SK-N-SH (cell line): Measurements from ENCODE around the gene OR52B6. TPM values are rescaled to one million over a fixed set of nuclear protein-coding genes. Genes with fewer than 3 reads are reported as not detected.

Experiments
- CTCF ChIA-PET: fragments of 300-600, 350-600 bp; formaldehyde crosslinking; extraction: SDS; loops from one replicate; lab custom pipeline; 2021; lab: Yijun Ruan, JAX
- POLR2A ChIA-PET: fragments of 350-600 bp; sonication (Branson Sonifier 250); formaldehyde crosslinking; extraction: SDS; loops from one replicate; lab custom pipeline; 2020; ENCODE audit warnings: antibody characterized with exemption, inconsistent platforms; lab: Yijun Ruan, JAX
- DNase-seq: peaks from one replicate; pipeline ENCODE4 v3.0.0; 2012
- H2AFZ ChIP-seq: fragments of 200-600 bp; sonication (generic); 2 replicates; pipeline ENCODE4 v1.8.1; 2016; ENCODE audit warnings: antibody characterized with exemption, mild to moderate bottlenecking, low read depth
- H3F3A ChIP-seq: fragments of 200-600 bp; sonication (generic); replicated peaks from 2 replicates; pipeline ENCODE3; 2016; ENCODE audit warnings: antibody characterized with exemption, mild to moderate bottlenecking; ENCODE audit not compliant: insufficient read depth
- H3K27ac ChIP-seq, 2 experiments: fragments of 200-500 bp in 1 of 2; fragments of 200-600 bp in 1 of 2; sonication (Bioruptor generic) in 1 of 2; sonication (generic), shearing (Covaris generic) in 1 of 2; 2 replicates each; pipeline versions ENCODE4 v1.5.1 to v1.6.1; 2014 to 2016; ENCODE audit warnings: low read depth in 2 of 2, inconsistent platforms in 1 of 2, low read length in 1 of 2, mild to moderate bottlenecking in 1 of 2, mixed read lengths in 1 of 2
- H3K27me3 ChIP-seq: fragments of 200-600 bp; sonication (generic), shearing (Covaris generic); 2 replicates; pipeline ENCODE4 v1.6.1; 2016; ENCODE audit warnings: mixed run types; ENCODE audit not compliant: insufficient read depth
- H3K36me3 ChIP-seq, 2 experiments: fragments of 200-500 bp in 1 of 2; fragments of 200-600 bp in 1 of 2; sonication (Bioruptor generic) in 1 of 2; sonication (generic) in 1 of 2; replicated peaks in 1 of 2; 2 replicates each; pipeline versions ENCODE3 to v1.5.1; 2014 to 2016; ENCODE audit warnings: low read length in 1 of 2, mild to moderate bottlenecking in 1 of 2; ENCODE audit not compliant: insufficient read depth in 2 of 2, control insufficient read depth in 1 of 2
- H3K4me1 ChIP-seq, 2 experiments: fragments of 200-500 bp in 1 of 2; fragments of 200-600 bp in 1 of 2; sonication (Bioruptor generic) in 1 of 2; sonication (generic), shearing (Covaris generic) in 1 of 2; 2 replicates each; pipeline versions ENCODE4 v1.5.1 to v1.6.1; 2014 to 2016; ENCODE audit warnings: low read depth in 1 of 2, low read length in 1 of 2, mixed run types in 1 of 2; ENCODE audit not compliant: insufficient read depth in 2 of 2, control insufficient read depth in 1 of 2
- H3K4me2 ChIP-seq: fragments of 200-600 bp; sonication (generic), shearing (Covaris generic); 2 replicates; pipeline ENCODE4 v1.6.1; 2017; ENCODE audit warnings: mixed run types
- H3K4me3 ChIP-seq, 2 experiments: fragments of 200-500 bp in 1 of 2; fragments of 200-600 bp in 1 of 2; sonication (Bioruptor generic) in 1 of 2; sonication (generic), shearing (Covaris generic) in 1 of 2; 2 replicates each; pipeline versions ENCODE4 v1.5.1 to v1.8.1; 2014 to 2016; ENCODE audit warnings: low read depth in 2 of 2, inconsistent platforms in 1 of 2, low read length in 1 of 2, mild to moderate bottlenecking in 1 of 2, mixed read lengths in 1 of 2, moderate library complexity in 1 of 2
- H3K79me2 ChIP-seq: fragments of 200-600 bp; sonication (generic); 2 replicates; pipeline ENCODE4 v1.8.1; 2017; ENCODE audit warnings: mild to moderate bottlenecking; ENCODE audit not compliant: insufficient read depth
- H3K9ac ChIP-seq: fragments of 200-600 bp; sonication (generic); 2 replicates; pipeline ENCODE4 v1.6.1; 2017; ENCODE audit warnings: mixed run types
- H3K9me2 ChIP-seq: fragments of 200-600 bp; sonication (generic); 2 replicates; pipeline ENCODE4 v1.6.1; 2017; ENCODE audit warnings: mixed run types
- H3K9me3 ChIP-seq: fragments of 200-600 bp; sonication (generic); 2 replicates; pipeline ENCODE4 v1.6.1; 2017; ENCODE audit warnings: mixed run types, mild to moderate bottlenecking, moderate library complexity
- H4K20me1 ChIP-seq: fragments of 200-600 bp; sonication (generic); 2 replicates; pipeline ENCODE4 v1.6.1; 2017; ENCODE audit warnings: mild to moderate bottlenecking, mixed run types; ENCODE audit not compliant: insufficient read depth
- CHD2 ChIP-seq: fragments of 150-350 bp; IDR thresholded peaks from 2 replicates; pipeline ENCODE4 v1.6.1; 2018; ENCODE audit warnings: low read length; ENCODE audit not compliant: partially characterized antibody
- CTCF ChIP-seq: fragments of 200-600 bp; sonication (generic); IDR thresholded peaks from 2 replicates; pipeline ENCODE4 v1.6.1; 2017; ENCODE audit warnings: antibody characterized with exemption, mild to moderate bottlenecking, moderate library complexity
- EZH2phosphoT487 ChIP-seq: fragments of 200-600 bp; sonication (generic); IDR thresholded peaks from 2 replicates; pipeline ENCODE4 v1.6.1; 2017; ENCODE audit warnings: low read depth, mixed run types, mild to moderate bottlenecking, antibody characterized with exemption, moderate library complexity, borderline replicate concordance
- FOSL2 ChIP-seq: IDR thresholded peaks from 2 replicates; pipeline ENCODE4 v1.4.0; 2012; ENCODE audit warnings: low read depth, mild to moderate bottlenecking, moderate library complexity, borderline replicate concordance
- FOXJ3 ChIP-seq: sonication (generic); formaldehyde crosslinking; IDR thresholded peaks from 2 replicates; pipeline ENCODE4 v1.5.1; 2020; ENCODE audit warnings: mild to moderate bottlenecking, missing genetic modification reagents
- FOXM1 ChIP-seq: IDR thresholded peaks from 2 replicates; pipeline ENCODE4 v1.4.0; 2012; ENCODE audit warnings: low read depth, mild to moderate bottlenecking
- GABPA ChIP-seq: IDR thresholded peaks from 2 replicates; pipeline ENCODE4 v1.4.0; 2012; ENCODE audit warnings: low read depth, mild to moderate bottlenecking
- JUND ChIP-seq: IDR thresholded peaks from 2 replicates; pipeline ENCODE4 v1.4.0; 2012
- MAX ChIP-seq: IDR thresholded peaks from 2 replicates; pipeline ENCODE4 v1.4.0; 2012; ENCODE audit warnings: low read depth
- MXI1 ChIP-seq: IDR thresholded peaks from 2 replicates; pipeline ENCODE4 v1.6.1; 2012; ENCODE audit warnings: mild to moderate bottlenecking, low read depth, low read length, improper control_type of control experiment
- NFIC ChIP-seq: IDR thresholded peaks from 2 replicates; pipeline ENCODE4 v1.4.0; 2012; ENCODE audit warnings: borderline replicate concordance
- NRF1 ChIP-seq: IDR thresholded peaks from 2 replicates; pipeline ENCODE4 v1.6.1; 2012; ENCODE audit warnings: low read depth, mild to moderate bottlenecking, low read length
- PBX3 ChIP-seq: IDR thresholded peaks from 2 replicates; pipeline ENCODE4; 2012
- RAD21 ChIP-seq: IDR thresholded peaks from 2 replicates; pipeline ENCODE4 v1.6.1; 2012; ENCODE audit warnings: mild to moderate bottlenecking, low read length
- REST ChIP-seq: IDR thresholded peaks from 2 replicates; pipeline ENCODE4 v1.6.1; 2012; ENCODE audit warnings: mild to moderate bottlenecking, low read depth, low read length, moderate library complexity
- RXRA ChIP-seq: IDR thresholded peaks from 2 replicates; pipeline ENCODE4 v1.4.0; 2012; ENCODE audit warnings: low read depth, mild to moderate bottlenecking, borderline replicate concordance
- WGBS: methylation state at CpG from one replicate; pipeline ENCODE4 v1.1.6; 2017; ENCODE audit warnings: low lambda C conversion rate; 5-methylcytosine and 5-hydroxymethylcytosine counted together
- polyA plus RNA-seq, 3 experiments: library from polyadenylated mRNA; depleted of rRNA; stranded (reverse); fragments of >200 nt; gene quantifications; 2 replicates each; pipeline ENCODE4 v1.2.3, GENCODE V29; 2012

OR52B6 gene
- polyA plus RNA-seq, 1 of the 3 experiments (the other 2 are of a cell fraction) = not detected

- no peak overlapping the region for H3K4me3 ChIP-seq
- H3K4me2 ChIP-seq = no peak overlapping the region
These were observed 27.3 kb upstream of the OR52B6 start for GRCh38 chr11:5553343-5553742.

GRCh38 chr11:5556596-5557188, 24.0 kb upstream of the OR52B6 start:
- Histone ChIP-seq H3K9ac (no peak overlapping the region), H3K27me3 (peaks cover 16% of the 10 kb centered on the region; the same call in 1 of the 2 replicates), H3K79me2 (no peaks in the 10 kb centered on the region; the same call in 1 of the 2 replicates), H3K27ac (no peak overlapping the region), H2AFZ (no peak overlapping the region), H3K36me3 (no peaks in the 10 kb centered on the region)
- ChIA-PET CTCF (interaction anchor here (1.0 kb wide), 1 partner anchor 81 kb away, joined by 3 read pairs; no protein-coding TSS in a partner anchor), POLR2A (no interaction called here)
- TF ChIP-seq PBX3 = no peak
- no peak for TF ChIP-seq EZH2phosphoT487
- TF ChIP-seq JUND = no peak
- TF ChIP-seq NRF1 = no peak
- TF ChIP-seq, all 33 proteins: peak for 0
- Histone ChIP-seq H3K9me3 (no peaks in the 10 kb centered on the region), H3F3A (no peaks in the 10 kb centered on the region), H4K20me1 (no peaks in the 10 kb centered on the region), H3K4me2 (no peak overlapping the region), H3K4me1 (no peaks in the 10 kb centered on the region), H3K9me2 (no peaks in the 10 kb centered on the region), H3K4me3 (no peak overlapping the region)
- no peak for DNase-seq
- 8% methylated on average over 2 of the region's 3 CpGs for WGBS

More at GRCh38 chr11:5553343-5553742, 27.3 kb upstream of the OR52B6 start:
- no peaks in the 10 kb centered on the region for H3K9me3 ChIP-seq
- no peaks in the 10 kb centered on the region for H4K20me1 ChIP-seq
- ChIA-PET POLR2A (no interaction called here), CTCF (no interaction called here)
- no peak overlapping the region for H3K9ac ChIP-seq
- no peaks in the 10 kb centered on the region for H3K27me3 ChIP-seq
- no peak overlapping the region for H3K27ac ChIP-seq
- H3K79me2 ChIP-seq = no peaks in the 10 kb centered on the region; the same call in 1 of the 2 replicates
- H3F3A ChIP-seq = no peaks in the 10 kb centered on the region
- H2AFZ ChIP-seq = no peak overlapping the region
- DNase-seq = no peak
- TF ChIP-seq NFIC (no peak), CTCF (peak; percentile 42), CHD2 (no peak)
- H3K4me1 ChIP-seq = no peaks in the 10 kb centered on the region
- H3K9me2 ChIP-seq = no peaks in the 10 kb centered on the region
- H3K36me3 ChIP-seq = no peaks in the 10 kb centered on the region

- no peaks in the 10 kb centered on the region for H3K4me1 ChIP-seq
- no peaks in the 10 kb centered on the region for H3F3A ChIP-seq
- H2AFZ ChIP-seq = no peak overlapping the region
- H3K4me2 ChIP-seq = no peak overlapping the region
- DNase-seq = no peak
- H3K36me3 ChIP-seq = no peaks in the 10 kb centered on the region
- H3K4me3 ChIP-seq = no peak overlapping the region
- H3K79me2 ChIP-seq = no peaks in the 10 kb centered on the region; the same call in 1 of the 2 replicates
- no peaks in the 10 kb centered on the region for H3K9me2 ChIP-seq
- no peak overlapping the region for H3K27ac ChIP-seq
- ChIA-PET POLR2A (no interaction called here), CTCF (no interaction called here)
- H3K27me3 ChIP-seq = peaks cover 16% of the 10 kb centered on the region; the same call in 1 of the 2 replicates
- WGBS = 21% methylated on average over 3 of the region's 3 CpGs
- H3K9me3 ChIP-seq = no peaks in the 10 kb centered on the region
- H3K9ac ChIP-seq = no peak overlapping the region
- H4K20me1 ChIP-seq = no peaks in the 10 kb centered on the region
- TF ChIP-seq NFIC (no peak), RXRA (no peak), RAD21 (no peak), MAX (no peak), FOXM1 (no peak), GABPA (no peak), FOXJ3 (CRISPR knock-in tag) (no peak), REST (no peak), CHD2 (no peak), MXI1 (no peak), FOSL2 (no peak)
These were observed 22.9 kb upstream of the OR52B6 start for GRCh38 chr11:5557751-5558150.
